DMS153 treated with DMSO at 0.1 percent for 48 hours (cell line): ENCODE results near the gene GSTA1.
"Not testable (repeated sequence)": the region's sequence is repeated elsewhere in the genome, so short reads cannot be mapped to it uniquely, and the experiment has no call there.

Experiments
- DNase-seq: peaks from one replicate; lab custom pipeline; 2025; ENCODE audit not compliant: unreplicated experiment; lab: John Stamatoyannopoulos, UW

Gene GSTA1

DNA sequence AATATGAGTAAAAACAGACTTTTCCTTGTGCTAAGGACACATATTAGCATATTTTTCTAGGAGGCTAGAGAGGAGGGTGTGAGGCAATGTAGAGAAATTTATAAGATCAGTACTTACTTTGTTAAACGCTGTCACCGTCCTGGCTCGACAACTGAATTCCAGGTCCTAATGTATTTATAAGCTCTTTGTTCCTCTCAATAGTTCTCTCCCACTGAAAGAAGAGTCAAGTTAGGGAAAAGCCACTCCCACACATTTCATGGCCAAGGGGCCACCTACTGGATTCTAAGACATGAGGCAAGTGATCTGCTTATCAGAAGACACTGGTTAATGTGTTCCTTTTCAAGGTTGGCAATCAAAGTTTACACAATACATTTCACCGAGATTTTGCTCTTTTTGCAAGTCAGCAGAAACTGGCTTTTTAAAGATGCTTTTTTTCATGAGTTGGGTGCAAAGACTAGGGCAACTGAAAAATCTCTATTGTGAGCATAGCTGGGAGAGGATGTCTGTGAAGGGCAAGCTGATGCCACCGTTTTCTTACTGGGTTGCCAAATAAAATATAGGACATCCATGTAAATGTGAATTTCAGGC is at the start of gene GSTA1:
GSTA1 (minus strand) TSS at position 149 of the 588 bp plus-strand sequence. CDS start 4,549 bp downstream, outside the sequence.
- DNase-seq: not testable (repeated sequence)

DNA sequence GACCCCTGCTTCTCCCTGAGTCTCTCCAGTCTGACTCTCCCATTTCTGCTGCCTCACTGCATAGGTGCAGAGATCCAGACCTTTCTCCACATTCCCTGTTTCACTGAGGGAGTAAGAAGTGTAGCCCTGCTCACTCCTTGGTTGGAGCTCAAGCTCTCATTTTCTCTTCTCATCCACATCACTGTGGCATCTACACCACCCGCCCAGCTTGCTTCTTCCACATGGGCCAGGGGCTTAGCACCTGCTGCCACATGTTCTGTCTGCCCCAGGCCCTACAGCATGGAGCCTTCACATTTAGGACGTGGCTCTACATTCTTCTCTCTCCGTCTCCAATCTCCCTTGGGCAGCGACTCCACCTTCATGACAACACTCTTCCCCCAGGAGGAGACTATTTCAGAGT is 45.5 kb upstream of the GSTA1 start:
- DNase-seq: no peak

DNA sequence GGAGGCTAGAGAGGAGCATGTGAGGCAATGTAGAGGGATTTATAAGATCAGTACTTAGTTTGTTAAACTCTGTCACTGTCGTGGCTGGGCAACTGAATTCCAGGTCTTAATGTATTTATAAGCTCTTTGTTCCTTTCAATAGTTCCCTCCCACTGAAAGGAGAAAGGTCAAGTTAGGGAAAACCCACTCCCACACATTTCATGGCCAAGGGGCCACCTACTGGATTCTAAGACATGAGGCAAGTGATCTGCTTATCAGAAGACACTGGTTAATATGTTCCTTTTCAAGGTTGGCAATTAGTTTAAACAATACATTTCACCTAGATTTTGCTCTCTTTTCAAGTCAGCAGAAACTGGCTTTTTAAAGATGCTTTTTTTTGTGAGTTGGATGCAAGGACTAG is 42.4 kb upstream of the GSTA1 start:
- no peak for DNase-seq

- no peak for DNase-seq
Measured at GRCh38 chr6:52843605-52844004, 40.0 kb upstream of the GSTA1 start.

GRCh38 chr6:52840763-52841585 is 37.4 kb upstream of the GSTA1 start, which contains the start of gene GSTA5:
GSTA5 (minus strand) TSS chr6:52840813.
- DNase-seq: no peak

GRCh38 chr6:52839124-52840055 is 35.8 kb upstream of the GSTA1 start:
- peak; percentile 18 for DNase-seq

GRCh38 chr6:52834481-52834880 is 30.9 kb upstream of the GSTA1 start:
- DNase-seq: no peak

- not testable (repeated sequence) for DNase-seq
Measured at GRCh38 chr6:52830869-52831268, 27.3 kb upstream of the GSTA1 start.

DNA sequence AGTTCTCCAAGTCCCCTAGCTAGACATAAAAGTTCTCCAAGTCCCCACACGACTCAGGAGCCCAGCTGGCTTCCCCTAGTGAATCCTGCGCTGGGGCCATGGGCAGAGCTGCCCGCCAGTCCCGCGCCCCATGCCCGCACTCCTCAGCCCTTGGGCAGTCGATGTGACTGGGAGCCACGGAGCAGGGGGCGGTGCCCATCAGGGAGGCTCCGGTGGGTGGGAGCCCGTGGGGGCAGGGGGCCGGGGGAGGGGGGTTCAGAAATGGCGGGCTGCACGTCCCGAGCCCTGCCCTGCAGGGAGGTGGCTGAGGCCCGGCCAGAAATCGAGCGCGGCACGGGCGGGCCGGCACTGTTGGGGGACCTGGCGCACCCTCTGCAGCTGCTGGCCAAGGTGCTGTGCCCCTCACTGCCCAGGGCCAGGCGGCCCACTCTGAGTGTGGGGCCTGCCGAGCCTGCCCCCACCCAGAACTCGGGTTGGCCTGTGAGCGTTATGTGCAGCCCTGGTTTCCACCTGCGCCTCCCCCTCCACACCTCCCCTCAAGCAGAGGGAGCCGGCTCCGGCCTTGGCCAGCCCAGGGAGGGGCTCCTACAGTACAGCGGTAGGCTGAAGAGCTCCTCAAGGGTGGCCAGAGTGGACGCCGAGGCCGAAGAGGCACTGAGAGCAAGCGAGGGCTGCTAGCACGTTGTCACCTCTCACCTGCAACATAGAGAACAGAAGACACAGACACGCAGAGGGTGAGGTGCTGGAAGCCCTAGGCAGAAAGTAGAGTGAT is 25.6 kb upstream of the GSTA1 start:
- DNase-seq: no peak

GRCh38 chr6:52828621-52829020 is 25.0 kb upstream of the GSTA1 start:
- DNase-seq: not testable (repeated sequence)

DNA sequence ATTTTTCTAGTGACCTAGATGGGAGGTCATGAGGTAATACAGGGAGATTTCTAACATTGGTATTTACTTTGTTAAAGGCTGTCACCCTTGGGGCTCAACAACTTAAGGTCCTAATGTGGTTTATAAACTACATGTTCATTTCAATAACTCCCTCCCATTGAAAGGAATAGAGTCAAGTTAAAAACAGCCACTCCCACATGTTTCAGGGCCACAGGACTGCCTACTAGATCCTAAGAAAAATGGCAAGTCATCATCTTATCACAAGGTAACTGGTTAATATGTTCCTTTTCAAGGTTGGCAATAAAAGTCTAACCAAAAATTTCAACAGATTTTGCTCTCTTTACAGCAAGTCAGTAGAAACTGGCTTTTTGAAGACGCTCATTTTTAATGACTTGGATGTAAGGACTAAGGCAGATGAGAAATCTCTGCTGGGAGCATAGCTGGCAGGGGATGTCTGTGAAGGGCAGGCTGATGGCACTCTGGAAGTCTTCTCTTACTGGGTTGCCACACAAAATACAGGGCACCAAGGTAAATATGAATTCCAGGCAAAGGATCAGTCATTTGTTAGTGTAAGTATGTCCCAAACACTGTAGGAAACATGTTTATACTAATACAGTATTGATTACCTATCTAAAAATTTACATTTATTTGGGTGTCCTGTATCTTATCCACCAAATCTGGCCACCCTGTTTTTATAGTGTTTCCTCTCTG is 23.6 kb upstream of the GSTA1 start:
- DNase-seq: not testable (repeated sequence)

- no peak for DNase-seq
Measured at GRCh38 chr6:52826513-52826912, 22.9 kb upstream of the GSTA1 start.

GRCh38 chr6:52825900-52826459 is 22.4 kb upstream of the GSTA1 start:
- DNase-seq: not testable (repeated sequence)

DNA sequence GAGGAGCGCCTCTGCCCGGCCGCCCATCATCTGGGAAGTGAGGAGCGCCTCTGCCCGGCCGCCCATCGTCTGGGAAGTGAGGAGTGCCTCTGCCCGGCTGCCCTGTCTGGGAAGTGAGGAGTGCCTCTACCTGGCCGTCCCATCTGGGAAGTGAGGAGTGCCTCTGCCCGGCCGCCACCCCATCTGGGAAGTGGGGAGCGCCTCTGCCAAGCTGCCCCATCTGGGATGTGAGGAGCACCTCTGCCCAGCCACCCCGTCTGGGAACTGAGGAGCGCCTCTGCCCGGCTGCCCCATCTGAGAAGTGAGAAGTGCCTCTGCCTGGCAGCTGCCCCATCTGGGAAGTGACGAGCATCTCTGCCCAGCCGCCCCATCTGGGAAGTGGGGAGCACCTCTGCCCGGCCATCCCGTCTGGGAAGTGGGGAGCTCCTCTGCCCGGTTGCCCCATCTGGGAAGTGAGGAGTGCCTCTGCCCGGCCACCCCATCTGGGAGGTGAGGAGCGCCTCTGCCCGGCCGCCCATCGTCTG is 21.7 kb upstream of the GSTA1 start:
- DNase-seq: not testable (repeated sequence)

DNA sequence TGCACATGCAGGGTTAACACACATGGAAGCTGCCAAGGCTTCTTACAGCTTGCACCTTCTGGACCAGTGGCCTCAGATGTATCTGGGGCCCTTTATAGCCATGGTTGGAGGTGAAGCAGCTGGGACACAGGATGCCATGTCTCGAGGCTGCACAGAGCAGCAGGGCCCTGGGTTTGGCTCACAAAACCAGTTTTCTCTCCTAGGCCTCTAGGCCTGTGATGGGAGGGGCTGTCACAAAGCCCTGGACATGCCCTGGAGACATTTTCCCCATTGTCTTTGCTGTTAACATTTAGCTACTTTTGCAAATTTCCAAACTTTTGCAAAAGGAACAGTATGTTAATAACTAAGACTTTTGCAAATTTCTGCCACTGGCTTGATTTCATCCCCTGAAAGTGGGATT is 18.2 kb upstream of the GSTA1 start:
- DNase-seq: no peak

DNA sequence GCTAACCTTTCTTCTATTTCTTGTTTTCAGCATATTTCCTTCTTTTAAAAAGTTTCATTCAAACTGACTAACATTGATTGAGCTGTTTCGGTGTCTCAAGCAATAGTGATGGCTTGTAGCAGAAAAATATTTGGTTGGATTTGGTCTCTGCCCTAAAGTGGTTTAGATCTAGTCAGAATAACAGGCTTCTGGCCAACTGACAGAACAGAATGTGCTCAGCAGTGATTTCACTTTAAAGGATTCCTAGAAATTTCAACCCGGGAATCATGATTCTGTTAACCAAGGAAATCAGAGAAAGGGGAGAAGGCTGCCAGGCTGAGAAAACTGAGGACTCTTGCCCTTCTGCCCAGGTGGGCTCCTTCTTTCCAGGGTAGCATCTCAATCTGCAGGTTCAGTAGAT is 16.6 kb upstream of the GSTA1 start:
- DNase-seq: no peak

DNA sequence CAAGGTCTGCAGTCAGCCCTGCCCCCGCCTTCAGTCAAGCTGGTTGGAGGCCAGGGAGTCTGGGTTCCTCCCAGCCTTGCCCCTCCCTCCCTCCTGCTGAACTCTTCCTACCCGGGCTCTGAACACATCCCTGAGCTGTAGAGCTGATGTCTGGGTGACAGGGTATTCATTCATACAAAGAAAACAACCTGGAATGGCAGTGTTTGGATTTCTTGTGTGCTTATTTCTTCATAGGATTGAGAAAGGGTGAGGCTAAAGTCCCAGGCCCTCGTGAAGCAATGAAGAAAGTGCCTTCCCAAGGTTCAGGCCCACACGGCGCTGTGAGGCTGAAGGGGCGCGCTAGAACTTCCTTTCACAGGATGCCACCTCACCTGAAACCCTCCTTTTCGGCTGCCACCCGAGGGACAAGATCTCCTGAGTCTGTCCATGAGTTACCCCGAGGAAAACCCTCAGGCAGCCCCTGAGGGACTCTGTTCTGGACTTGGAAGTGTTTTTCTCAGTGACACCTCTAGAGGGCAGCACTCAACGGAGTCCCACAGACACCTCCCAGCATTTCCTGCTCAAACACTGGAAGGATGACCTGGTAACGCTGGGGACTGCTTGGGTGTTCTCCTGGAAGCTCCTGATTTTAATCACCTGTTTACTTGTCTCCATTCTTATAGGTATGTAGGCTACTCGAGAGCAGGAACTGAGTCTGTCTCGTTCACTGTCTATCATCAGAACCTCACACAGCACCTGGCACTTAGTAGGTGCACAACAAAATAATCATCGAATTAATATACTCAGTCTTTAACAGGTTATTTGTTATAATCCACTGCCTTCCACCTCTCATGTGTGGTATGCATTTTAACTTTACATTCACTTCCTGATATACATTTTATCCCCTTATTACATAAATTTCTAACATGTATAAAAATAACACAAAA is 11.8 kb upstream of the GSTA1 start:
- no peak for DNase-seq

DNA sequence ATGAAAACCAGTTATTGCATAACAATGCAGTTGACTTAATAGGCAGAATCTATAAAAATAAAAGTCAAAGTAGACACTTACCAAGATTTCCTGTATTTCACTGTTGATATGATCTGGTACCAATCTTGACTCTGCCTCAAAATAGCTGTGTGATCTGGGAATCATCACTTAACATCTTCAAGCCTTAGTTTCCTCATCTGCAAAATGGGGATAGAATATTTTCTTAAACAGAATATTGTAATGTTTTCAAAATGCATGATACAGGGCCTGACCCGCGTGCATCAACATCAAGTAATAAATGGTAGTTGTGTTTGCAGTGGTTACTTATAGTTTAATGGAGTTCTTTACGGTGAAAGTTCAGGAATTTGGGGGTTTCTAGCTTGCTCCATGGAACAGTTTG is 10.9 kb upstream of the GSTA1 start:
- not testable (repeated sequence) for DNase-seq
